Measurements from ENCODE around the gene TIGD6.
"Not testable (repeated sequence)": the region's sequence is repeated elsewhere in the genome, so short reads cannot be mapped to it uniquely, and the experiment has no call there.

Gene TIGD6

DNA sequence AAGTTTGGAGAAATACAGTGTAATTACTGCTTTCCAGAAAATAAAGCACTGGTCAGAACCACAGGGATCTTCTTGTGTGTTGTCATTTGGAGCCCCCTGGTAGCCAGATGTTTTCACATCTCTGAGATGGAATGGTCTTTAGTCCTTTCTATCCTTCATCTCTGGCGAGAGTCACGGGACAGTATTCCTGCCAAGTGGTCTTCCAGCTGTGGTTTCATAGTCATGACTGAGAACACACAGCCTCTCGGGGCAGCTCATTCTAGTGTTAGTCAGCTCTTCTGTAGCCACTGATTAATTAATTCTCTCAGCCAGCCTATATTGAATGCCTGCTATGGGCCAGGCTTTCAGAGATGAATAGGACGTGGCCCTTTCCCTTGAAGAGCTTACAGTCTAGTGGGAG is 34.2 kb upstream of the TIGD6 start:
- H3K4me3 ChIP-seq (replicated peaks; ENCODE audit: low read depth, low read length), result no peak overlapping the region
- TF ChIP-seq, protein P1, sequence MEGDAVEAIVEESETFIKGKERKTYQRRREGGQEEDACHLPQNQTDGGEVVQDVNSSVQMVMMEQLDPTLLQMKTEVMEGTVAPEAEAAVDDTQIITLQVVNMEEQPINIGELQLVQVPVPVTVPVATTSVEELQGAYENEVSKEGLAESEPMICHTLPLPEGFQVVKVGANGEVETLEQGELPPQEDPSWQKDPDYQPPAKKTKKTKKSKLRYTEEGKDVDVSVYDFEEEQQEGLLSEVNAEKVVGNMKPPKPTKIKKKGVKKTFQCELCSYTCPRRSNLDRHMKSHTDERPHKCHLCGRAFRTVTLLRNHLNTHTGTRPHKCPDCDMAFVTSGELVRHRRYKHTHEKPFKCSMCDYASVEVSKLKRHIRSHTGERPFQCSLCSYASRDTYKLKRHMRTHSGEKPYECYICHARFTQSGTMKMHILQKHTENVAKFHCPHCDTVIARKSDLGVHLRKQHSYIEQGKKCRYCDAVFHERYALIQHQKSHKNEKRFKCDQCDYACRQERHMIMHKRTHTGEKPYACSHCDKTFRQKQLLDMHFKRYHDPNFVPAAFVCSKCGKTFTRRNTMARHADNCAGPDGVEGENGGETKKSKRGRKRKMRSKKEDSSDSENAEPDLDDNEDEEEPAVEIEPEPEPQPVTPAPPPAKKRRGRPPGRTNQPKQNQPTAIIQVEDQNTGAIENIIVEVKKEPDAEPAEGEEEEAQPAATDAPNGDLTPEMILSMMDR (IDR thresholded peaks at IDR 0.05; ENCODE audit: insufficient read depth, low read length, poor library complexity, severe bottlenecking), result no peak
- H3K36me3 ChIP-seq (ENCODE audit: control insufficient read depth, insufficient read depth, low read length), result peaks cover 39% of the 10 kb centered on the region
- H3K27me3 ChIP-seq (replicated peaks; ENCODE audit: control insufficient read depth, insufficient read depth, low read length), result no peaks in the 10 kb centered on the region
- DNase-seq (ENCODE audit: extremely low read depth, insufficient read length), result no peak

DNA sequence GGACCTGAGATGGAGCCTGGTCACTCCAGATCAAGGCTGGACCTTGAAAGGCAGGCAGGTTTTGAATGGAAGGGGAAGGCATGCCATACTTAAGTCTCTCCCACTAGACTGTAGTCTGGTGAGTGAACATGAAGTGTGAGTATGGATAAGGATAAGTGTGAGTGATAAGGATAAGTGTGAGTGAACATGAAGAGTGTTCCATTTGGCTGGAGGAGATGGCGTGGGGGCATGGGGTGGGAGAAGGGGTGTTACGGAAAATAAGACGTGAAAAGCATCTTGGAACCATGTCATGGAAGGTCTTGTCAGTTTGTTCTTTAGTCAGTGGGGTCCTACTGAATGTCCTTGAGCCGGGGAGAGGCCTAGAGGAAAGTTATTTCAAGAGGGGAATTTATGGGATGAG is 32.9 kb upstream of the TIGD6 start:
- TF ChIP-seq, protein P1 (IDR thresholded peaks at IDR 0.05; ENCODE audit: insufficient read depth, low read length, poor library complexity, severe bottlenecking), result no peak
- H3K36me3 ChIP-seq (ENCODE audit: control insufficient read depth, insufficient read depth, low read length), result peaks cover 39% of the 10 kb centered on the region
- H3K4me3 ChIP-seq (replicated peaks; ENCODE audit: low read depth, low read length), result no peak overlapping the region
- no peaks in the 10 kb centered on the region for H3K27me3 ChIP-seq (replicated peaks; ENCODE audit: control insufficient read depth, insufficient read depth, low read length)
- no peak for DNase-seq (ENCODE audit: extremely low read depth, insufficient read length)

DNA sequence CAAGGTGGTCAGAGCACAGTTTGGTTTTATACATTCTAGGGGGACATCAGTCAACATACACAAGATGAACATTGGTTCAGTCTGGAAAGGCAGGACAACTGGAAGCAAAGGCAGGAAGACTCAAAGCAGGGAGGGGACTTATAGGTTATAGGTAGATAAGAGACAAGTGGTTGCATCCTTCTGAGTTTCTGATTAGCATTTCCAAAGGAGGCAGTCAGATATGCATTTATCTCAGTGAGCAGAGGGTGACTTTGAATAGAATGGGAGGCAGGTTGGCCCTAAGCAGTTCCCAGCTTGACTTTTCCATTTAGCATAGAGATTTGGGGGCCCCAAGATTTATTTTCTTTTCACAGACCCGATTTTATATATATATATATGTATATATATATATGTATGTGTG is 27.6 kb upstream of the TIGD6 start:
- not testable (repeated sequence) for H3K4me3 ChIP-seq (replicated peaks; ENCODE audit: low read depth, low read length); DNase-seq (ENCODE audit: extremely low read depth, insufficient read length); H3K27me3 ChIP-seq (replicated peaks; ENCODE audit: control insufficient read depth, insufficient read depth, low read length)
- H3K36me3 ChIP-seq (ENCODE audit: control insufficient read depth, insufficient read depth, low read length), result peaks cover 20% of the 10 kb centered on the region

DNA sequence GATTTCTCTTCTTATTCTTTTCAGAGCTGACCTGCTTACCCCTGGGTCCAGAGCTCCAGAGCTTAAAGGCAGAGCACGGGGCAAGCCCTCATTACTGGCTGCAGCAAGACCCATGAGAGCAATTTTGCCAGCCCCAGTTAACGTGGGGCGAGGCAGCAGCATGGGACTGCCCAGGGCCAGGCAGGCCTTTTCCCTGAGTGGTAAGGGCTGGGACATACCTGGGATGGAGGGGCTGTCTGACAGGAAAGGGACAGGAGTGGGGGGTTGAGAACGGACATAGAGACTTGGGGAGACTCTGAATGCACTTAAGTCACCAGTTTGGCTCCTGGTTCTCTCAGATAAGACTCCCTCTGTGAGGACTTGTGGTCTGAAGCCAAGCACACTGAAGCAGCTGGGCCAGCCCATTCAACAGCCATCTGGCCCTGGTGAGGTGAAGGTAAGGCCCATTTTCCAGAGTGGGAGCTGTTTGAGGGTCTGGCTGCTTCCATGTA is 26.3 kb upstream of the TIGD6 start:
- no peak for DNase-seq (ENCODE audit: extremely low read depth, insufficient read length)
- TF ChIP-seq, protein P1 (IDR thresholded peaks at IDR 0.05; ENCODE audit: insufficient read depth, low read length, poor library complexity, severe bottlenecking), result no peak
- no peaks in the 10 kb centered on the region for H3K27me3 ChIP-seq (replicated peaks; ENCODE audit: control insufficient read depth, insufficient read depth, low read length)
- no peak overlapping the region for H3K4me3 ChIP-seq (replicated peaks; ENCODE audit: low read depth, low read length)
- H3K36me3 ChIP-seq (ENCODE audit: control insufficient read depth, insufficient read depth, low read length), result peaks cover 20% of the 10 kb centered on the region

DNA sequence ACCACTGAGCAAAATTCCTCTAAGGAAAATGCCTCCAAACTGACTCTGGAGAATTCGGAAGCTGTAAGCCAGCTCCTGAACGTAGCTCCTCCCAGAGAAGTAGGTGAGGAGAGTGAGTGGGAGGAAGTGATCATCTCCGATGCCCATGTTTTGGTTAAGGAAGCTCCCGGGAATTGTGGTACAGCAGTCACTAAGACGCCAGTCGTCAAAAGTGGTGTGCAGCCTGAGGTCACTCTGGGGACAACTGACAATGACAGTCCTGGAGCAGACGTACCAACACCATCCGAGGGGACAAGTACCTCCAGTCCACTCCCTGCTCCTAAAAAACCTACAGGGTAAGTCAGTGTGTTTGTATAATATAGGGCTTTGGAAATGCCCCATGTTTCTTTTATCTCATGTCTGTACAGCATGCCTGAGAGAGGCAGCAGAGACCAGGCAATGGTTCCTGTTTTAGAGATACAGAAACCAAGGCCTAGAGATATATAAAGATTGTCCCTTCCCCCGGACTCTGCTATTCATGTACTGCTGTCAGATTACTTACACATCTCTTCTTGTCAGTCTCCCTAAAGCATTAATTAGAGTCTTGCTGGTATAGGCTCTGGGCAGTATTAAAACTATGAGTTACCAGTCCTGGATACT is 24.0 kb upstream of the TIGD6 start:
- H3K27me3 ChIP-seq (replicated peaks; ENCODE audit: control insufficient read depth, insufficient read depth, low read length), result no peaks in the 10 kb centered on the region
- no peak for DNase-seq (ENCODE audit: extremely low read depth, insufficient read length)
- peaks cover 18% of the 10 kb centered on the region for H3K36me3 ChIP-seq (ENCODE audit: control insufficient read depth, insufficient read depth, low read length)
- H3K4me3 ChIP-seq (replicated peaks; ENCODE audit: low read depth, low read length), result no peak overlapping the region
- TF ChIP-seq, protein P1 (IDR thresholded peaks at IDR 0.05; ENCODE audit: insufficient read depth, low read length, poor library complexity, severe bottlenecking), result no peak

DNA sequence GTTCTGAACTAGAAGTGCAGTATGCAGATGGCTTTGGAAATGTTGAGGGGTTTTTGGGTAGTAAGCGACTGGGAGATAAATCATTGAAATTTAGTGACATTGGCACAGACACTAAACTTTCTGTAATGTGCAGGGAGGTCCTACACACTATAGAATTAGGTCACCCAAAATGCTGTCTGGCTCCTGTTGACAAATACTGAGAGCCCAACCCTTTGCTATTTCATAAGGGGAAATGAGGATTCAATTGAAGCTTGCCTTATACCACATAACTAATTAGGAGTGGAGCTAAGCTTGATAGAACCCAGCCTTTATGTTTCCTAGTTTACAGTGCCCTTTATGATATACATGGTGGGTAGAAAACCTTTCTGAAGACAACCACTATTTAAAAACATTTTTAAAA is 22.7 kb upstream of the TIGD6 start:
- no peak overlapping the region for H3K4me3 ChIP-seq (replicated peaks; ENCODE audit: low read depth, low read length)
- TF ChIP-seq, protein P1 (IDR thresholded peaks at IDR 0.05; ENCODE audit: insufficient read depth, low read length, poor library complexity, severe bottlenecking), result no peak
- H3K27me3 ChIP-seq (replicated peaks; ENCODE audit: control insufficient read depth, insufficient read depth, low read length), result no peaks in the 10 kb centered on the region
- no peak for DNase-seq (ENCODE audit: extremely low read depth, insufficient read length)
- peaks cover 20% of the 10 kb centered on the region for H3K36me3 ChIP-seq (ENCODE audit: control insufficient read depth, insufficient read depth, low read length)
